GM10266 (cell line): Measurements from ENCODE around the gene NCEH1.
"Not testable (repeated sequence)": the region's sequence is repeated elsewhere in the genome, so short reads cannot be mapped to it uniquely, and the experiment has no call there.

Source experiments
- DNase-seq: peaks from one replicate; pipeline ENCODE4 v3.0.0; 2012; ENCODE audit errors: extremely low spot score
- CTCF ChIP-seq: IDR thresholded peaks from 2 replicates; pipeline ENCODE4 v1.5.1; 2012; ENCODE audit warnings: mild to moderate bottlenecking, low read depth; ENCODE audit not compliant: control insufficient read depth, insufficient read depth; ENCODE audit errors: missing control alignments

Gene NCEH1

GRCh38 chr3:172600644-172601065 lies 110.2 kb downstream of the NCEH1 start:
- no peak for TF ChIP-seq CTCF
- no peak for DNase-seq

- no peak for DNase-seq
These were observed 112.0 kb downstream of the NCEH1 start for GRCh38 chr3:172598904-172599303.

GRCh38 chr3:172596394-172596706 lies 114.5 kb downstream of the NCEH1 start:
- no peak for TF ChIP-seq CTCF
- DNase-seq: no peak

More at GRCh38 chr3:172598904-172599303, 112.0 kb downstream of the NCEH1 start:
- no peak for TF ChIP-seq CTCF

- DNase-seq: peak; percentile 75
- TF ChIP-seq CTCF: peak; percentile 96
These were observed 115.0 kb downstream of the NCEH1 start for GRCh38 chr3:172595664-172596393.

GRCh38 chr3:172594900-172595663 lies 115.8 kb downstream of the NCEH1 start:
- not testable (repeated sequence) for DNase-seq

GRCh38 chr3:172592898-172593669 lies 117.8 kb downstream of the NCEH1 start:
- no peak for TF ChIP-seq CTCF
- no peak for DNase-seq

GRCh38 chr3:172591876-172592771 lies 118.7 kb downstream of the NCEH1 start:
- peak; percentile 77 for DNase-seq
- TF ChIP-seq CTCF: no peak
